ENCODE results near the gene EIF6.
A peak's percentile ranks its signal among the peaks of the same experiment; 100 is the strongest.

Gene EIF6

DNA sequence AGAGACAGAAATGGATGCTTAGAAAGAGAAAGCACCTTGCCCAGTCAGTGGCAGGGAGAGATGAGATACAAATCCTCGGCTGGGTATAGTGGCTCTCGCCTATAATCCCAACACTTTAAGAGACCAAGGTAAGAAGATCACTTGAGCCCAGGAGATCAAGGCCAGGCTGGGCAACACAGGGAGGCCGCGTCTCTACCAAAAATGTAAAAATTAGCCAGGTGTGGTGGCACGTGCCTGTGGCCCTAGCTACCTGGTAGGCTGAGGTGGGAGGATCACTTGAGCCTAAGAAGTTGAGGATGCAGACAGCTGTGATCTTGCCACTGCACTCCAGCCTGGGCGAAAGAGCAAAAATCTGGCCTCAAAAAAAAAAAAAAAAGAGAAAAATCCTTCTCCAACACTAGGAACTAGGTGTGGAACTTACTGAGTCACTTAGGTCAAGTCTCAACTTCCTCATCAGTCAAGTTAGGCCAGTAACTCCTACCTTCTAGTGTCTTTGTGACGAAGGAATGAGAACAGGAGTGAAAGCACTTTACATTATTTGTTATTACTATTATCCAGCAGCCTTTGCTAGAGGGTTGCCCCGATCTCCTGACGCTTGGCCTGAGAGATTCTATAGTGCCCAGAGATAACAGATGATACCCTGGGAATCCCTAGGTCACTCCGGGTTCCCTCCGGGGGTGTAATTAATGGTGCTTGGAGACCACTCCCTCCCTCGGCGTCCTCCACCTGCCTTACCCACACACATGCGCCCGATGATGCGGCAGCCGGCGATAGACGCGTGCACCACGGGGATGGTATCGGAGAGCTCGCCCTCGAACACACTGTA lies 918 bp downstream of the EIF6 start:
- DNase-seq (ENCODE audit: insufficient read length, low spot score) (no peak), FAIRE-seq (peak; percentile 31)

DNA sequence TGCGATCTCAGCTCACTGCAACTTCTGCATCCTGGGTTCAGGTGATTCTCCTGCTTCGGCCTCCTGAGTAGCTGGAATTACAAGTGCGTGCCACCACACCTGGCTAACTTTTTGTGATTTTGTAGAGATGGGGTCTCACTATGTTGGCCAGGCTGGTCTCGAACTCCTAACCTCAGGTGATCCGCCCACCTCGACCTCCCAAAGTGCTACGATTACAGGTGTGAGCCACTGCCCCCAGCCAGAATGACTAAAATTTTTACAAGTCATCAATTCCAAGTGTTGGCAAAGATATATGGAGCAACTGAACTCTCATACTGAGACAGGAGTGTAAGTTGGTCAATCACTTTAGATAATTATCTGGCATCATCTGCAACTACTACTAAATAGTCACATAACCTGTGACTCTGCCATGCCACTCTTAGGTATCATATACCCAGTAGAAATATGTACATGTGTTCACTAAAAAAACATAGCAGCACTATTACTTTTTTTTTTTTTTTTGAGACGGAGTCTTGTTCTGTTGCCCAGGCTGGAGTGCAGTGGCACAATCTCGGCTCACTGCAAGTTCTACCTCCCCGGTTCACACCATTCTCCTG lies 3.0 kb downstream of the EIF6 start:
- TF ChIP-seq SPI1 (IDR thresholded peaks at IDR 0.05; ENCODE audit: low read depth, low read length) (no peak), POLR2A (IDR thresholded peaks at IDR 0.05; ENCODE audit: low read depth, low read length) (no peak), TAF1 (IDR thresholded peaks at IDR 0.05; ENCODE audit: low read depth, low read length) (no peak), POLR2AphosphoS5 (IDR thresholded peaks at IDR 0.05; ENCODE audit: low read depth, low read length) (no peak), PAX5 (IDR thresholded peaks at IDR 0.05; ENCODE audit: insufficient read depth, low read length, severe bottlenecking) (no peak), POU2F2 (IDR thresholded peaks at IDR 0.05; ENCODE audit: low read depth, low read length) (no peak)
- DNase-seq (ENCODE audit: insufficient read length, low spot score), result no peak
- FAIRE-seq, result no peak

More for the DNA sequence above, 918 bp downstream of the EIF6 start:
- no peak for TF ChIP-seq SPI1 (IDR thresholded peaks at IDR 0.05; ENCODE audit: low read depth, low read length)
- no peak for TF ChIP-seq POU2F2 (IDR thresholded peaks at IDR 0.05; ENCODE audit: low read depth, low read length)
- no peak for TF ChIP-seq POLR2A (IDR thresholded peaks at IDR 0.05; ENCODE audit: low read depth, low read length)
- no peak for TF ChIP-seq PAX5 (IDR thresholded peaks at IDR 0.05; ENCODE audit: insufficient read depth, low read length, severe bottlenecking)
- no peak for TF ChIP-seq TAF1 (IDR thresholded peaks at IDR 0.05; ENCODE audit: low read depth, low read length)
- TF ChIP-seq POLR2AphosphoS5 (IDR thresholded peaks at IDR 0.05; ENCODE audit: low read depth, low read length), result no peak

DNA sequence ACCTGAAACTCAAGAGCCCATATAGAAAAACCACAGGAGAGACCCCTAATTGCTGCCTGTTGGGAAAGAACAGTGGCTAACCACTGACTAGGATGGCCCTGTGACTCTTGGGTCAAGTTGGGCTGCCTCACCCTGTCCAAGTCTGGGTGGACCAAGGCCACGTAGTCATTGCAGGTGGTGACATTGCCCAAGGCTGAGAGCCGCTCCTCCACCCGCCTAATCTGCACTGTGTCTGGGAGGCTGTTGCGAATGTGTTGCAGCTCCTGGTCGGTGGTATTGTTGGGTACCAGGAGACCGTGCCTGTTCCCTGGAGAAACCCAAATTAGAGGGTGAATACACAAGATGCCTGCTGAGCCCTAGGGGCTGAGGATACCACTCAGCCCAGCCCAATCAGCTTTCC lies 4.0 kb downstream of the EIF6 start:
- no peak for FAIRE-seq
- DNase-seq (ENCODE audit: insufficient read length, low spot score), result no peak
- no peak for TF ChIP-seq SPI1 (IDR thresholded peaks at IDR 0.05; ENCODE audit: low read depth, low read length)
- TF ChIP-seq POLR2AphosphoS5 (IDR thresholded peaks at IDR 0.05; ENCODE audit: low read depth, low read length), result peak; percentile 18; the same call in 1 of the 2 replicates
- TF ChIP-seq TAF1 (IDR thresholded peaks at IDR 0.05; ENCODE audit: low read depth, low read length), result no peak
- no peak for TF ChIP-seq PAX5 (IDR thresholded peaks at IDR 0.05; ENCODE audit: insufficient read depth, low read length, severe bottlenecking)
- no peak for TF ChIP-seq POU2F2 (IDR thresholded peaks at IDR 0.05; ENCODE audit: low read depth, low read length)
- TF ChIP-seq POLR2A (IDR thresholded peaks at IDR 0.05; ENCODE audit: low read depth, low read length), result no peak

DNA sequence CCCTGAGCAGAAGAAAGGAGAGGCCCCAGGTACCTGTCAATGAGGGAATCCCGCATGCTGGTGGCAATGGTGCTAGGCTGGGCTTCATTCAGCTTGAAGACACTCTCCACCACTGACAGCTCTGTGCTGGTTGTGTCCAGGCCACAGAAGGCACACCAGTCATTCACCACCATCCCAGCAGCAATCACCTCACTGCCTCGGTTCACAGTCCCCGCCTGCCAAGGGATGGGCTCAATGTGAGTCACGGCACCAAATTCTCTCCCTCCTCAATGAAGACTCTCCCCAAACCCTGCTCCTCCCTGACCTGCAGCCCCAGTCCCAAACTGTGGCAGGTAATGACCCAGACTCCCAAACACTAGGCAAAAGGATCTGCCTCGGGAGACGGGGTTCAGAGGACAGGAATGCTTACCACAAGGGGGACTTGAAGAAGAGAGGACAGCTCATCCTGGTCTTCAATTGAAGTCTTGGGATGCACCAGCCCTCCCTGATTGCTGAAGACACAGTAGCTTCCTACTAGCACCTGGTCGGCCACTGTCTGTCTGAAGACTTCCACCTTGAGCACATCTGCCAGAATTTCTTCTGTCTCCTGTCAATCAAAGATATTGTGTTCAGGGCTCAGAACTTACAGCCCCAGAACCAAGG lies 4.9 kb downstream of the EIF6 start:
- TF ChIP-seq POLR2A (IDR thresholded peaks at IDR 0.05; ENCODE audit: low read depth, low read length), result 0 out of 2 replicates have a peak, but pooled peaks have one; percentile 28
- TF ChIP-seq POU2F2 (IDR thresholded peaks at IDR 0.05; ENCODE audit: low read depth, low read length), result no peak
- no peak for FAIRE-seq
- no peak for DNase-seq (ENCODE audit: insufficient read length, low spot score)

DNA sequence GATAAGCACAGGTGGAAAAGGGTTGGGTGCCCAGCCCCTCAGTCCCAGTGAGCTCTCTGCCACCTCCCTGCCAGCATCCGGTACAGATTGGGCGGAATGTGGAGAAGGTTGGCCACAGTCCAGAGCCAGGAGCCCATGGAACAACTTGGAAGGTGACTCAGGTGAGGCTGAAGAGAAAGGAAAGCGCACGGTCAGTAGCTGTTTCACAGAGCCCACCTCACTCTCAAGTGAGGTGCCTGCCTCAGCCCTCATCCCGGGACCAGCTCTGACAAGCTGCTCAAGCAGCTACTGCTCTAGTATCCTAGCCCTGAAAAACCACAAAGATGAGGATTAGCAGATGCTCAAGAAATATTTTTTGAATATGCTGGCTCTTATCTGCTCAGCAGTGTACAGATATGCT lies 5.5 kb downstream of the EIF6 start:
- DNase-seq (ENCODE audit: insufficient read length, low spot score) (no peak), FAIRE-seq (no peak)
- TF ChIP-seq SPI1 (IDR thresholded peaks at IDR 0.05; ENCODE audit: low read depth, low read length) (no peak), PAX5 (IDR thresholded peaks at IDR 0.05; ENCODE audit: insufficient read depth, low read length, severe bottlenecking) (no peak), POU2F2 (IDR thresholded peaks at IDR 0.05; ENCODE audit: low read depth, low read length) (no peak), TAF1 (IDR thresholded peaks at IDR 0.05; ENCODE audit: low read depth, low read length) (no peak)

DNA sequence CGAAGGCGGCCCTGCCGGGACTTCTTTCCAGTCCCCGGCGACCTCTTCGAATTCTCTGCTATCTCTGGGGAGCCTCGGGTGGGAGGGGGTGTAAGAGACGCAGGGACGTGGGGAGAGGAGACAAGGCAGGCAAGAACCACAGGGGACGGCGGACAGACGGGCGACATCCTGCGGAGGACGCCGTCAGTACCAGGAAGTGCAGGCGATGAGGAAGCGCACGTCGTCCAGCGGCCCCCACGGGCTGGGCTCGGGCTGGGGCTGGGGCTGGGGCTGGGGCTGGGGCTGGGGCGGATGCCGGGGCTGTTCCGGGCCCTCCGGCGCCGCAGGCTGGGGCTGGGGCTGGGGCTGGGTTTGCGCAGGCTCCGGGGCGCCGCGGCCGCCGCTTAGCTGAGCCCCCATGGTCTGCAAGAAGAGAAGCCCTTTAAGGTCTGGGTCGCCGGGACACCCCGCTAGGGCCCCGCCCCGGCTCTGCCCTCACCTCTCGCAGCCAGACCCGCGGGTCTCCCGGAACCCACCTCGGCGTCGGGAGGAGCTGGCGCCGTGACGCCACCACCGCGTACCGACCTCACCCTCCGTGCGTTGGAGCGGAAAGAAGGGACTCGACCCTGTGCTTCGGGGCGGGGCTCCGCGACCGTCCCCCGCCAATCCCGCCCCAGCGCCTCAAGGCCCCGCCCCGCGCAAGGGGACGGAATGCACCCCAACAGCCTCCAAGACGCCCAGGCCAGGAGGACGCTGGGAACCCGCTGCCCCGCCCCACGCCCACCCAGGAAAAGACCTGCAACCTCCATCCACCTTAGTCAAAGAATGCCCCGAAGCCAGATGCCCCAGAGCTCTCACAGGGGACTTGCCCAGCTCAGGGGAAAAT lies 6.8 kb downstream of the EIF6 start, which contains the start of gene MMP24OS:
MMP24OS (minus strand) TSS at position 592 of the 865 bp plus-strand sequence; CDS start at position 399, 193 bp downstream.
- DNase-seq (ENCODE audit: insufficient read length, low spot score) (peak; percentile 93), FAIRE-seq (peak; percentile 97)
- TF ChIP-seq POLR2AphosphoS5 (IDR thresholded peaks at IDR 0.05; ENCODE audit: low read depth, low read length), result peak; percentile 92
- TF ChIP-seq POLR2A (IDR thresholded peaks at IDR 0.05; ENCODE audit: low read depth, low read length), result peak; percentile 87
- TF ChIP-seq POU2F2 (IDR thresholded peaks at IDR 0.05; ENCODE audit: low read depth, low read length), result no peak
- peak; percentile 69 for TF ChIP-seq SPI1 (IDR thresholded peaks at IDR 0.05; ENCODE audit: low read depth, low read length)
- peak; percentile 61 for TF ChIP-seq PAX5 (IDR thresholded peaks at IDR 0.05; ENCODE audit: insufficient read depth, low read length, severe bottlenecking)
- peak; percentile 72 for TF ChIP-seq TAF1 (IDR thresholded peaks at IDR 0.05; ENCODE audit: low read depth, low read length)

DNA sequence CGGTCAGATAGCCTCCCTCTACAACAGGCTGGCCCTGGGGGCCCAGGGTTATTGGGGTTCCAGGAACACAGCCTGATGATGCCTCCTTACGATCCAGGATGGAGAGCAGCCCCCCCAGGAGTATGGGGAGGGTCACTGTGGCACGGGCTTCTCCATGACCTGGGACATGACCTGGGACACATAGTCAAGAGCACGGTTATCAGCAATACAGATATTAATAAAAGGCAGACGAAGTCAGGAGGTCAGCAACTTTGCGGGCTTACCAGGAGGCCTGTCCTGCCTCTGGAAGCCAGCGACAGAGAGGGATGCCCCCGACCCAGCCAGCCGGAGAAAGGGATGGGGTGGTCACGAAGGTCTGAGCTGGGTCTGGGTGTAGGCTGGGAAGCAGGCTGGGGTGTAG lies 7.4 kb downstream of the EIF6 start:
- FAIRE-seq, result no peak
- no peak for DNase-seq (ENCODE audit: insufficient read length, low spot score)
- no peak for TF ChIP-seq POU2F2 (IDR thresholded peaks at IDR 0.05; ENCODE audit: low read depth, low read length)
- no peak for TF ChIP-seq POLR2AphosphoS5 (IDR thresholded peaks at IDR 0.05; ENCODE audit: low read depth, low read length)
- no peak for TF ChIP-seq SPI1 (IDR thresholded peaks at IDR 0.05; ENCODE audit: low read depth, low read length)
- TF ChIP-seq PAX5 (IDR thresholded peaks at IDR 0.05; ENCODE audit: insufficient read depth, low read length, severe bottlenecking), result no peak
- no peak for TF ChIP-seq TAF1 (IDR thresholded peaks at IDR 0.05; ENCODE audit: low read depth, low read length)
- no peak for TF ChIP-seq POLR2A (IDR thresholded peaks at IDR 0.05; ENCODE audit: low read depth, low read length)

DNA sequence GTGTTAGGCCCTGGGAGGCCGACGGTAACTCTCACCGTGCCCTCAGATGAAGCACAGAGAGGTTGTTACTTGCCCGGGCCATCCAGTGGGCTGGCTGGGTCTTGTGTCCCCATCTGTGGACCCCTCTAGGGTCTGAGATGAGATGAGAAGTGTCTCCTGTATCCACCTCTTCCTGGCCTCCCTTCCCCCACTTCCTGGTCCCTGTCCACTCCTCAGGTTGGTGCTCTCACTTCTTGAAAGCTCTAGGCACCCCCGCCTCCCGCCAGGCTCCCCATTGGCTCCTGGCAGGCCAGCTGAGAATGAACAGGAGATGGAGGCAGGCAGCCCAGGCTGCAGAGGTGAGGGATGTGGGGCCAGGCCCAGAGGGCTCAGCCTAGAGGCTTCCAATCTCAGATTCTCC lies 8.2 kb downstream of the EIF6 start:
- FAIRE-seq (no peak), DNase-seq (ENCODE audit: insufficient read length, low spot score) (no peak)
- TF ChIP-seq POU2F2 (IDR thresholded peaks at IDR 0.05; ENCODE audit: low read depth, low read length), result no peak
- TF ChIP-seq POLR2A (IDR thresholded peaks at IDR 0.05; ENCODE audit: low read depth, low read length), result peak; percentile 4; the same call in 1 of the 2 replicates

DNA sequence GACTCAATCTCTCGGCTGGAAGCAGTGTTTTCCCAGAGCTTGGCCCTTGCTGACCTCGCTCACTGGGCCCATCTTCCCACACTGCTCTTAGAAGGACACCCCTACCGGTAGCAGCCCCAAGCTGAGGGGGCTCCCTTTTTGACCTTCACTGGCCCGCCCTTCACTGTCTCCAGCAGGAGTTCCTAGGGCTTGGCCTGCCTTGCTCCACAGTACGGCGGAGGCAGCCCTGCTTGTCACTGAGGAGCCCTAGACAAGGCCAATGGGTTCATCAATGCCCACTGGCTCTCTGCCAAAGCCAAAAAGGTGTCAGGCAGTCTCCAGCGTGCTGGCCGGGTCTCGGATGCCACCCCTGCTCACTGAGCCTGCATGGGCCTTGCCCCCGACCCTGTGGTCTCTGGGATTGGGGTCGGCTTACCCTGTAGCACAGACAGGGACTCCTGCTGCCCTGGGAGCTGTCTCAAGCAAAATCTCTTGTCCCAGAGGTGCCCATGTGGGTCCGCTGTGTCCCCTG lies 8.8 kb downstream of the EIF6 start:
- TF ChIP-seq POLR2AphosphoS5 (IDR thresholded peaks at IDR 0.05; ENCODE audit: low read depth, low read length) (0 out of 2 replicates have a peak, but pooled peaks have one; percentile 39), POU2F2 (IDR thresholded peaks at IDR 0.05; ENCODE audit: low read depth, low read length) (no peak), TAF1 (IDR thresholded peaks at IDR 0.05; ENCODE audit: low read depth, low read length) (no peak), SPI1 (IDR thresholded peaks at IDR 0.05; ENCODE audit: low read depth, low read length) (no peak), POLR2A (IDR thresholded peaks at IDR 0.05; ENCODE audit: low read depth, low read length) (no peak; the same call in 1 of the 2 replicates)
- DNase-seq (ENCODE audit: insufficient read length, low spot score) (no peak), FAIRE-seq (no peak)

Data from GM12891 (cell line).